HEK293 (cell line): ENCODE measurements around the gene FAM216B.

Experiments
- CTCF ChIA-PET: fragments of 350-600 bp; formaldehyde crosslinking; extraction: SDS; loops from one replicate; lab custom pipeline; 2021; ENCODE audit warnings: antibody characterized with exemption; lab: Yijun Ruan, JAX
- POLR2A ChIA-PET: fragments of 300-600 bp; formaldehyde crosslinking; extraction: SDS; loops from one replicate; lab custom pipeline; 2020; ENCODE audit warnings: antibody characterized with exemption, inconsistent platforms; lab: Yijun Ruan, JAX
- H3K27ac ChIP-seq: fragments of 200-500 bp; sonication (Bioruptor generic); 2 replicates; pipeline ENCODE4 v1.5.1; 2014; ENCODE audit warnings: low read depth, low read length, control low read depth, inconsistent platforms; ENCODE audit errors: extremely low read depth
- H3K36me3 ChIP-seq, 2 experiments: fragments of 200-500 bp in 1 of 2; sonication (Bioruptor generic) in 1 of 2; 1 replicate in 1 of 2; 2 replicates in 1 of 2; pipeline ENCODE4 v1.5.1; 2014 to 2017; ENCODE audit warnings: inconsistent platforms in 2 of 2, low read length in 2 of 2; ENCODE audit not compliant: control insufficient read depth in 2 of 2, insufficient read depth in 1 of 2
- H3K4me1 ChIP-seq: fragments of 200-500 bp; sonication (Bioruptor generic); 2 replicates; pipeline ENCODE4 v1.5.1; 2014; ENCODE audit warnings: mild to moderate bottlenecking, low read length, inconsistent platforms; ENCODE audit not compliant: control insufficient read depth, insufficient read depth
- H3K4me3 ChIP-seq: 2 replicates; pipeline ENCODE4 v1.5.1; 2011; ENCODE audit warnings: low read depth, mild to moderate bottlenecking, control low read depth, low read length, moderate library complexity
- H3K9me3 ChIP-seq: fragments of 200-500 bp; sonication (Bioruptor generic); 2 replicates; pipeline ENCODE4 v1.5.1; 2014; ENCODE audit warnings: low read depth, low read length, inconsistent platforms; ENCODE audit not compliant: control insufficient read depth, insufficient read depth
- BCL11A ChIP-seq: fragments of 450-650 bp; formaldehyde crosslinking; IDR thresholded peaks from 2 replicates; pipeline ENCODE4 v1.5.1; 2016; ENCODE audit warnings: low read depth, missing biosample characterization, missing genetic modification characterization
- OSR2 ChIP-seq: fragments of 450-650 bp; formaldehyde crosslinking; IDR thresholded peaks from 2 replicates; pipeline ENCODE4 v1.5.1; 2016; ENCODE audit warnings: missing biosample characterization, missing genetic modification characterization
- SCRT2 ChIP-seq: fragments of 450-650 bp; formaldehyde crosslinking; IDR thresholded peaks from 2 replicates; pipeline ENCODE4 v1.5.1; 2016; ENCODE audit warnings: missing biosample characterization, missing genetic modification characterization
- SETDB1 ChIP-seq: IDR thresholded peaks from one replicate; pipeline ENCODE4 v1.6.1; 2017; ENCODE audit warnings: mild to moderate bottlenecking, low read length, moderate library complexity, mixed read lengths; ENCODE audit not compliant: insufficient read length
- SP3 ChIP-seq: fragments of 450-650 bp; formaldehyde crosslinking; IDR thresholded peaks from 2 replicates; pipeline ENCODE4 v1.5.1; 2016; ENCODE audit warnings: missing biosample characterization, missing genetic modification characterization
- ZBTB21 ChIP-seq: fragments of 450-650 bp; formaldehyde crosslinking; IDR thresholded peaks from 2 replicates; pipeline ENCODE4 v1.5.1; 2017; ENCODE audit warnings: missing biosample characterization, missing genetic modification characterization
- ZEB2 ChIP-seq: fragments of 450-650 bp; formaldehyde crosslinking; IDR thresholded peaks from 2 replicates; pipeline ENCODE4 v1.5.1; 2016; ENCODE audit warnings: missing biosample characterization, missing genetic modification characterization
- ZFP69B ChIP-seq: fragments of 450-650 bp; formaldehyde crosslinking; IDR thresholded peaks from 2 replicates; pipeline ENCODE4 v1.5.1; 2016; ENCODE audit warnings: missing biosample characterization, missing genetic modification characterization
- ZNF157 ChIP-seq: fragments of 450-650 bp; formaldehyde crosslinking; IDR thresholded peaks from 2 replicates; pipeline ENCODE4 v1.5.1; 2016; ENCODE audit warnings: missing biosample characterization, missing genetic modification characterization
- ZNF529 ChIP-seq: fragments of 450-650 bp; formaldehyde crosslinking; IDR thresholded peaks from 2 replicates; pipeline ENCODE4 v1.5.1; 2017; ENCODE audit warnings: missing genetic modification characterization, missing biosample characterization; ENCODE audit not compliant: insufficient replicate concordance
- ZNF549 ChIP-seq: fragments of 450-650 bp; IDR thresholded peaks from 2 replicates; pipeline ENCODE4 v1.5.1; 2018; ENCODE audit warnings: missing biosample characterization, missing genetic modification characterization, mild to moderate bottlenecking, inconsistent platforms, moderate library complexity
- ZNF629 ChIP-seq: fragments of 450-650 bp; formaldehyde crosslinking; IDR thresholded peaks from 2 replicates; pipeline ENCODE4 v1.5.1; 2017; ENCODE audit warnings: missing biosample characterization, missing genetic modification characterization
- ZNF837 ChIP-seq: fragments of 450-650 bp; formaldehyde crosslinking; IDR thresholded peaks from 2 replicates; pipeline ENCODE4 v1.5.1; 2016; ENCODE audit warnings: missing biosample characterization, missing genetic modification characterization
- TF ChIP-seq, protein P1 (sequence below): fragments of 450-650 bp; formaldehyde crosslinking; IDR thresholded peaks from 2 replicates; pipeline ENCODE4 v1.5.1; 2016; ENCODE audit warnings: missing biosample characterization, missing genetic modification characterization
- TF ChIP-seq, protein P2 (sequence below): fragments of 450-650 bp; formaldehyde crosslinking; IDR thresholded peaks from 2 replicates; pipeline ENCODE4 v1.5.1; 2016; ENCODE audit warnings: missing biosample characterization, missing genetic modification characterization, borderline replicate concordance
- TF ChIP-seq, protein P3 (sequence below): fragments of 450-650 bp; formaldehyde crosslinking; IDR thresholded peaks from 2 replicates; pipeline ENCODE4 v1.5.1; 2016; ENCODE audit warnings: missing biosample characterization, missing genetic modification characterization

The FAM216B gene

DNA sequence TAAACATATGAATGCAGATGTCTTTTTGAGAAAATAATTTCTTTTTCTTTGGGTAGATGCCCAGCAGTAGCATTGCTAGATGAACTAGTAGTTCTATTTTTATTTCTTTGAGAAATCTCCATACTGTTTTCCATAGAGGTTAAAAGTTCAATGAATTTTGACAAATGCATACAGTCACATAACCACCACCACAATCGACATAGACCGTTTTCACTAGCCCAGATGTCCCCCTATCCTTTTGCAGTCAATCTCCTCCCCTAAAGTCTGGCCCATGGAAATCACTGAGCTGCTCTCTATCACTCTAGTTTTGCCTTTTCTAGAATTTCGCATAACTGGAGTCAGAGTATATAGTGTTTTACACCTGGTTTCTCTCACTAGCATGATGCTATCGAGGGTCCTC lies 10.8 kb downstream of the FAM216B start:
- H3K27ac ChIP-seq: no peak overlapping the region
- no peak overlapping the region for H3K4me3 ChIP-seq
- CTCF ChIA-PET: no interaction called here
- no peak for TF ChIP-seq ZFP69B (tag by site-specific recombination)
- H3K4me1 ChIP-seq: no peaks in the 10 kb centered on the region
- POLR2A ChIA-PET: no interaction called here
- no peaks in the 10 kb centered on the region for H3K9me3 ChIP-seq
- H3K36me3 ChIP-seq: no peaks in the 10 kb centered on the region

DNA sequence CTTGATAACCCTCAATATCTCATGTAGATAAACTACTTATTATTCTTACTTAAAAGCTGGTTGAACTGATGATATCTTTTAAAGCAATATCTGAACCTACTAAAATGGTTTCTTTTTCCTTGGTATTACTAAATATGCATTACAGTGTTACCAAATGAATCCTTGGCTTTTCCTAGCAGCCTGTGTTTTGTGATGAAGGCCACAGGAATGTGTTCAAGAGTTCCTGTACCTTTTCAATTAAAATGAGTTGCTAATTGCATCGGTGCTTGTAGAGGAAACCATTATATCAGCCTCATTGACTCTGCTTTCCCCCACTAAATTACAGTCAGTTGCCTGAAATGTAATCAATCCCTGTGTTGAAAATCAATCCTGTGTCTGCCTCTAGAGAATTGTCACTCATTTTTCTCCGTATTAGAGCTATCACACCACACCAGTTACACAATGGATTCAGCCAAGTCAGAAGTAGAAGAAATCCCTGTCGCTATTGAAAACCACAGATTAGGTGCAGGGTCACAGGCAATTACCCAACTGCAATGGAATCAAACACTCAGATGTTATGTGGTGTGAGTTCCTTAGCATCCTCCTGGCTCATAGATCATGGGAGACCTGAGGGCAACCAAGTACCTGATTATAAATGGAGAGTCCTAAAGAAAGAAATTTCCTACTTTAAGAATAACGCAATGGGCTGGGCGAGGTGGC lies 13.3 kb downstream of the FAM216B start:
- POLR2A ChIA-PET: no interaction called here
- no peak for TF ChIP-seq ZBTB21 (tag by site-specific recombination)
- no peak for TF ChIP-seq SETDB1
- TF ChIP-seq, protein P1, sequence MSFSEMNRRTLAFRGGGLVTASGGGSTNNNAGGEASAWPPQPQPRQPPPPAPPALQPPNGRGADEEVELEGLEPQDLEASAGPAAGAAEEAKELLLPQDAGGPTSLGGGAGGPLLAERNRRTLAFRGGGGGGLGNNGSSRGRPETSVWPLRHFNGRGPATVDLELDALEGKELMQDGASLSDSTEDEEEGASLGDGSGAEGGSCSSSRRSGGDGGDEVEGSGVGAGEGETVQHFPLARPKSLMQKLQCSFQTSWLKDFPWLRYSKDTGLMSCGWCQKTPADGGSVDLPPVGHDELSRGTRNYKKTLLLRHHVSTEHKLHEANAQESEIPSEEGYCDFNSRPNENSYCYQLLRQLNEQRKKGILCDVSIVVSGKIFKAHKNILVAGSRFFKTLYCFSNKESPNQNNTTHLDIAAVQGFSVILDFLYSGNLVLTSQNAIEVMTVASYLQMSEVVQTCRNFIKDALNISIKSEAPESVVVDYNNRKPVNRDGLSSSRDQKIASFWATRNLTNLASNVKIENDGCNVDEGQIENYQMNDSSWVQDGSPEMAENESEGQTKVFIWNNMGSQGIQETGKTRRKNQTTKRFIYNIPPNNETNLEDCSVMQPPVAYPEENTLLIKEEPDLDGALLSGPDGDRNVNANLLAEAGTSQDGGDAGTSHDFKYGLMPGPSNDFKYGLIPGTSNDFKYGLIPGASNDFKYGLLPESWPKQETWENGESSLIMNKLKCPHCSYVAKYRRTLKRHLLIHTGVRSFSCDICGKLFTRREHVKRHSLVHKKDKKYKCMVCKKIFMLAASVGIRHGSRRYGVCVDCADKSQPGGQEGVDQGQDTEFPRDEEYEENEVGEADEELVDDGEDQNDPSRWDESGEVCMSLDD (tag by site-specific recombination): no peak
- no peak for TF ChIP-seq ZNF157 (tag by site-specific recombination)
- no peak for TF ChIP-seq ZNF549 (tag by site-specific recombination)
- no peak overlapping the region for H3K4me3 ChIP-seq
- no peak overlapping the region for H3K27ac ChIP-seq
- CTCF ChIA-PET: interaction anchor here (0.6 kb wide), 1 partner anchor 46 kb away, joined by 3 read pairs; no protein-coding TSS in a partner anchor
- H3K4me1 ChIP-seq: no peaks in the 10 kb centered on the region
- H3K9me3 ChIP-seq: no peaks in the 10 kb centered on the region
- H3K36me3 ChIP-seq: no peaks in the 10 kb centered on the region

DNA sequence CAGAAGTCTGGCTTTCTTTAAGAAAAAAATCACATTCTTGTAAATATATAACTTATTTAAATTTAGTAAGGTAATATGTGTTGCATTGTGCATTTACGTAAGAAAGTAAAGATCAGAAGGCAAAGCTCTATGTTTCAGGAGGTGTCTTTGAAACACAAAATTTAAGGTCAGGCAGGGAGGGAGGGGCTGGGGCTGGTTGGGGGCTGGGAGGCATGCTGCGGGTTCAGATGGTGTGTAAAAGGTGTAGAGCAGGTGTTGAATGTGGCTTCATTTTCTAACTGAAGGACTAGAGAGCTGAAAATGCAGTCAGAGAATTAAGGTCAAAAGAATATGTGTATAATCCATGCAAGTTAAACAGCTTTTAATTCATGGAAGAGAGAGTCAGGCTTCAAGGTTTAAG lies 14.3 kb downstream of the FAM216B start:
- Histone ChIP-seq H3K27ac (no peak overlapping the region), H3K4me3 (no peak overlapping the region), H3K36me3 (no peaks in the 10 kb centered on the region), H3K4me1 (no peaks in the 10 kb centered on the region), H3K9me3 (no peaks in the 10 kb centered on the region)
- ChIA-PET POLR2A (no interaction called here), CTCF (no interaction called here)
- TF ChIP-seq, protein P2, sequence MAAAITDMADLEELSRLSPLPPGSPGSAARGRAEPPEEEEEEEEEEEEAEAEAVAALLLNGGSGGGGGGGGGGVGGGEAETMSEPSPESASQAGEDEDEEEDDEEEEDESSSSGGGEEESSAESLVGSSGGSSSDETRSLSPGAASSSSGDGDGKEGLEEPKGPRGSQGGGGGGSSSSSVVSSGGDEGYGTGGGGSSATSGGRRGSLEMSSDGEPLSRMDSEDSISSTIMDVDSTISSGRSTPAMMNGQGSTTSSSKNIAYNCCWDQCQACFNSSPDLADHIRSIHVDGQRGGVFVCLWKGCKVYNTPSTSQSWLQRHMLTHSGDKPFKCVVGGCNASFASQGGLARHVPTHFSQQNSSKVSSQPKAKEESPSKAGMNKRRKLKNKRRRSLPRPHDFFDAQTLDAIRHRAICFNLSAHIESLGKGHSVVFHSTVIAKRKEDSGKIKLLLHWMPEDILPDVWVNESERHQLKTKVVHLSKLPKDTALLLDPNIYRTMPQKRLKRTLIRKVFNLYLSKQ: no peak
- TF ChIP-seq ZNF837: no peak
- TF ChIP-seq ZNF629: no peak
- no peak for TF ChIP-seq OSR2
- TF ChIP-seq SCRT2 (tag by site-specific recombination): no peak
- no peak for TF ChIP-seq SP3 (tag by site-specific recombination)
- TF ChIP-seq, protein P3, sequence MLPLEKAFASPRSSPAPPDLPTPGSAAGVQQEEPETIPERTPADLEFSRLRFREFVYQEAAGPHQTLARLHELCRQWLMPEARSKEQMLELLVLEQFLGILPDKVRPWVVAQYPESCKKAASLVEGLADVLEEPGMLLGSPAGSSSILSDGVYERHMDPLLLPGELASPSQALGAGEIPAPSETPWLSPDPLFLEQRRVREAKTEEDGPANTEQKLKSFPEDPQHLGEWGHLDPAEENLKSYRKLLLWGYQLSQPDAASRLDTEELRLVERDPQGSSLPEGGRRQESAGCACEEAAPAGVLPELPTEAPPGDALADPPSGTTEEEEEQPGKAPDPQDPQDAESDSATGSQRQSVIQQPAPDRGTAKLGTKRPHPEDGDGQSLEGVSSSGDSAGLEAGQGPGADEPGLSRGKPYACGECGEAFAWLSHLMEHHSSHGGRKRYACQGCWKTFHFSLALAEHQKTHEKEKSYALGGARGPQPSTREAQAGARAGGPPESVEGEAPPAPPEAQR (tag by site-specific recombination): no peak
- no peak for TF ChIP-seq BCL11A (tag by site-specific recombination)
- TF ChIP-seq ZNF529 (tag by site-specific recombination): no peak
- TF ChIP-seq ZEB2 (tag by site-specific recombination): no peak
